Glomerular visceral epithelial cell (primary cell): ENCODE results near the gene KCNC3.
"Not testable (repeated sequence)": the region's sequence is repeated elsewhere in the genome, so short reads cannot be mapped to it uniquely, and the experiment has no call there.

ENCODE experiments used
- DNase-seq: peaks from one replicate; pipeline ENCODE4 v3.0.0-alpha.2; 2016; ENCODE audit errors: extremely low spot score

The KCNC3 gene

DNA sequence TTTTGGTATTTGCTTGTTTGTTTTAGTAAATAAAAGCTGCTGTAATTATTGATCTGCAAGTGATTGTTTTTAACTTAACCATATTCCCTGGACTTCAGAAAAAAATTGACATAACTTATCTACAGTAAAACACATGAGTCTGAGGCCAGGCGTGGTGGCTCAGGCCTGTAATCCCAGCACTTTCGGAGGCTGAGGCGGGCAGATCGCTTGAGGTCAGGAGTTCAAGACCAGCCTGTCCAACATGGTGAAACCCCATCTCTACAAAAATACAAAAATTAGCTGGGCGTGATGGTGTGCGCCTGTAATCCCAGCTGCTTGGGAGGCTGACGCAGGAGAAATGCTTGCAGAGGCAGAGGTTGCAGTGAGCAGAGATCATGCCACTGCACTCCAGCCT, 24.3 kb upstream of the KCNC3 start:
- not testable (repeated sequence) for DNase-seq

DNA sequence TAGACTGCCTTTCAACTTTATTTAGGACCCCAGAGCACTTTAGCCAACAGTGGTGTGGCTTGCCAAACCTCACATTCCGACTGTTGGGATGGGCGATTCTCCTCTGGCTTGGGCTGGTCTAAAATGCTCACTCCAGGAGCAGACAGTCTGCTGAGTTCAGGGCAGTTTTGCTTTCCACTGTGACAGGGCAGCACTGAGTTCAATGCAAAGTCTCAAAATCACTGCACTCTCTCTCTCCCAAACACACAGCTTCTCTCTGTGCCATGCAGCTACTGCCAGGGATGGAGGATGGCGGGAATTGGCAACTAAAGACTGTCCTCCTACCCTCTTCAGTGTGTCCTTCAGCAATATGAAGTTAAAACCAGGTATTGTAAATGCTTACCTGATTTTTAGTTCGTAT, 23.1 kb upstream of the KCNC3 start:
- DNase-seq: no peak

DNA sequence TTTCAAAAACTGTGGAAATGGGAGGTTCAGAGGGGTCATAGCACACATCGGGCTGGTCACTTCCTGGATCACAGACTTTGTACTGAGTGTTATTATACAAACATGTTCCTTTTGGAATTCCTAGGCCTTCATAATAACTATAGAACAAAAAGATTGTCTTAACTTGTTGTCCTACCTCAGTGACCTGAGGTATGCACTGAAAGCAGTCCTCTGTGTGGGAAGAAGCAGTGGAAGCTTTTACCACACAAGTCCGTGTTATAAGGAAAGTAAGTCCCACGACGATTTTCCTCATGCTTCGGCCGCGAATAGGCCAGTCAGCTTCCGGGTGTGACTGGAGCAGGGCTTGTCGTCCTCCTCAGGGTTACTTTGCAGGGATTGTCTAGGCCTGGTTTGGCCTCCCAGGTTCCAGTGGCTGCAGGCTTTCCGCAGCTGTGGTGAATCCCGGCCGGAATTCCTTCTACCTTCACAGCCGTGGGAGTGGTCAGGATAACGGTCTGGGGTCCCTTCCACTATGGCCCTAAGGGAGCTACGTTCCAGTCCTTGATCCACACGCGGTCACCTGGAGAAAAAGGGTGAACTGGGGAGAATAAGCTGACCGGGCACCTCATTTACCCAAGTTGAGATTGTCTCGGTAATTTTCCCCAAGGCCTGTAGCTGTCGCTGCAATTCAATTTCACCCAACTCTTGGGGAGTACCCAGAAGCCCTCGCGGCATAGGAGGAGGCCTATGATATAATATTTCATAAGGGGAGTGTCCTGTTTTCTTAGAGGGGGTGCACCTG, 20.3 kb upstream of the KCNC3 start:
- DNase-seq: no peak

DNA sequence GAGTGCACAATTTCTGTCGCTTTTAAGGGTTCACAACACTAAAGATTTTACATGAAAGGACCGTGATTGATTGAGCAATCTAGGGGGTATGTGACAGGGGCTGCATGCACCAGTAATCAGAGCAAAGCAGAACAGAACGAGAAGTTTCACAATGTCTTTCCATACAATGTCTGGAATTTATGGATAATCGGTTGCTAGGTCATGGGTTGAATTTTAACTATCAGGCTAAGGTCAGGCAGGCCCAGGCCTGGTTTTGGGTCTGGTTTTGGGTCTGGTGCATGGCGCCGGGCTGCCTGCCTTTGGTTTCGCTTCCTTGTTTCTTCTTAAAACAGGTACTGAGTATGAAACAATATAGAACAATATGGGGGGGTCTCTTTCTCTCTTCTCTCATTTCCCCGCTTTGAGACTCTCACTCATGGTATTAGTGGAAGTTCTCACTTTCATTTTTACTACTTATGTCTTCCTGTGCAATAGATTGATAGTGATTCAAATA, 18.0 kb upstream of the KCNC3 start:
- DNase-seq: peak; percentile 21

DNA sequence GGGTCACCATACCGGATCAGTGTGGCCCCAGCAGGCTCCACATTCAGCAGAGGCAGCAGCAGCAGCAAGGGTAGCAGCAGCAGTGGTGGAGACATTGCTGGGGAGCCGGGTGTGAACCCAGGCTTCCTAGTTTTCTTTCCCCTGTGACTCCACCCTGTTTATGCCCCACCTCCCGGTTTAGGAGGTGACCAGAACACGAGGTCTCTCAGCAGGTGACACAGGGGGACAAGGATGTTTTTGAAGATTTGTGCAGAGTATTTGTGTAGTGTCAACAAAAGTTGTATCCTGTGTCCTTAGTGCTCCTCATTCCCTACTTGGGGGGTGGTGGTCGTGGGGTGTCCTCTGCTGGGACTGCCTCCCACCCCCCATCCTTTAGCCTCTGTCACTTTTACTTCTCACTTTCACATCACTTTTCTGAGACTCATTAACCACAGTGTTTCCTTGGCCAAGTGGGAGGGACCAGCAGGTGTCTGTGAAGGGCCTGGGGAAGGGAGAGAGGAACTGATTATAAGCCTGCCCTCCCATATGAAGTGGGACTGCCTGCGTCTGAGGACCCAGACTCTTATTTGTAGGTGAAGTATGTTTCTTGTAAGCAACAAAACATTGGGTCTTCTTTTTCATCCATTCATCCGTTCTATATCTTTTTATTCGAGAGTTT, 15.6 kb upstream of the KCNC3 start:
- DNase-seq: no peak

DNA sequence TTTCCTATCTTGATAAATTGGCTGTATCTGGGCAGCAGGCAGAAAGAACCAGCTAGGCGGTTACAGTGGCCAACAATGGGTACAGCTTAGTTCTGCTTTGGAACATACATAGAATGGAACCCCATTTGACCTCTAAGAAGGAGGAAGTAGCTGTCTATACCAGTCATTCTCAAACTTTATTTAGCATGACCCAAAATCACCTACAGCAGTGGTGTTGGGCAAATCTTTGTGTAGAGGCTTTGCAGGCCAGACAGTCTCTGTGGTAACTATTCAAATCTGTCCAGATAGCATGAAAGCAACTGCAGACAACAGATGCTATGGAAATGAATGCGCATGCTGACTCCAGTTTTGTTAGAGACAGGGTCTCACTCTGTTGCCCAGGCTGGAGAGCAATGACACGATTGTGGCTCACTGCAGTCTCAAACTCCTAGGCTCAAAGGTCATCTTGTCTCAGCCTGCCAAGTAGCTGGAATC, 12.0 kb upstream of the KCNC3 start:
- DNase-seq: no peak

DNA sequence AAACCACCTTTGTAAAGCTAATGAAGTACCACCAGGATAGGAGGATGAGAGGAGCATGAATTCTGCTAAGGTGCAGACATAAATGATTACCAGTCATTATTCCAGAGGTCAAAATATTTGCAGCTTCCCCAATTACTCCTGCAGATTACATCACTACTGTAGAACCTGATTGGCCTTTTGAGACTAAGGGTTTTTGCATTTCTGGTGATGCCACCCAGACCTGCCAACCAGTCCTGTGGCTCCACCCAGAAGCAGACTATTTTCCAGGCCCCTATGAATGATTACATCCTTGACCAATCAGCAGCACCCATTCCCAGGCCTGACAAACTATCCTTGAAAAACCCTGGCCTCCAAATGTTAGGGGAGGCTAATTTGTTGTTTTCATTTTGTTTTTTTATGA, 11.2 kb upstream of the KCNC3 start:
- no peak for DNase-seq

DNA sequence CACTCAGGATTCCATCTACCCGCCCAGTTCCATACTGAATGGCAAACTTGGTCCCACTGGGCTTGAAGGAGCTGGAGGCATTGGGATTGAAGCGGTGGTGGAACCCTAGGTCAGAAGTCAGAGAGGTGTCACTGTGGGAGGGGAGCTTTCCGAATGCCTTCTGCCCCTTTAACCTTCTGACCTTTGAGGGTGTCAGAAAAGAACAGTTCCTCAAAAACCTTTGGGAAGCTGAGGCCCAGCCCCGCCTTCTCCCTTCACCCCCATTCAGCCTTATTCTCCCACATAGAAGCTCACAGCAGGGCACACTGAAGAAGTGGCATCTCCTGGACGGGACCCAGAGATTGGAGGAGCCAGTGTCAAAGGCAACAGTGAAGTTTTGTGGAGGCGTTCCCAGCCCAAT, 7.9 kb upstream of the KCNC3 start:
- not testable (repeated sequence) for DNase-seq

DNA sequence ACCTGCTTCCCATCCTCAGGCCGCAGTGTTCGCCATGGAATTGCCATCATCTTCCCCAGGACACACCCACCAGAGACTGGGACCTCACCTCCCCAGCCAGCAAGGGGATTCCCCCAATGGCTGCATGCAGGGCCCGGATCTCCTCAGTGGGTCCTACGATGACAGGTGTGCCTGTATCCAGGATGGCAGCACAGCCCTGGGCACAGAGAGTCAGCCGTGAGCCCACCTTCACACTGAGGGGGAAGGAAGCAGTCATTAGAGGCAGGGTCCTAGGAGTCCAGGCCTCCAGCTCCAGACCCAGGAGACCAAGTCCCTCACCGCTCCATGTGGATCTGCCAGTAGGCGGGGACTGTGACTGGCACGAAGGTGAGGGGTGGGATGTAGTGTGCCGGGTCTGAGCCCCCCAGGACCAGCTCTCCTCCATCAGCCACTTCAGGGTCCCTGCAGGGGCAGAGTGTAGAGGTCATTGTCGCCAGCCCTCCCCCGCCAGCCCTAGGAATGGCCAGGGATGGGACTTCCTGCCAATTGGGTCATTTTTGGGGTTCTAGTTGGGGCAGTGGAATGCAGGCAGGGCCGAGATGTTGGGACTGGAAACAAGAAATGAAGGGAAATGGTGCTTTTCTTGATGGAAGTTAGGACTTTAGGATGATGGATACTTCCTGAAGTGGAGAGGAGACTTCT, 5.7 kb upstream of the KCNC3 start:
- DNase-seq: no peak

DNA sequence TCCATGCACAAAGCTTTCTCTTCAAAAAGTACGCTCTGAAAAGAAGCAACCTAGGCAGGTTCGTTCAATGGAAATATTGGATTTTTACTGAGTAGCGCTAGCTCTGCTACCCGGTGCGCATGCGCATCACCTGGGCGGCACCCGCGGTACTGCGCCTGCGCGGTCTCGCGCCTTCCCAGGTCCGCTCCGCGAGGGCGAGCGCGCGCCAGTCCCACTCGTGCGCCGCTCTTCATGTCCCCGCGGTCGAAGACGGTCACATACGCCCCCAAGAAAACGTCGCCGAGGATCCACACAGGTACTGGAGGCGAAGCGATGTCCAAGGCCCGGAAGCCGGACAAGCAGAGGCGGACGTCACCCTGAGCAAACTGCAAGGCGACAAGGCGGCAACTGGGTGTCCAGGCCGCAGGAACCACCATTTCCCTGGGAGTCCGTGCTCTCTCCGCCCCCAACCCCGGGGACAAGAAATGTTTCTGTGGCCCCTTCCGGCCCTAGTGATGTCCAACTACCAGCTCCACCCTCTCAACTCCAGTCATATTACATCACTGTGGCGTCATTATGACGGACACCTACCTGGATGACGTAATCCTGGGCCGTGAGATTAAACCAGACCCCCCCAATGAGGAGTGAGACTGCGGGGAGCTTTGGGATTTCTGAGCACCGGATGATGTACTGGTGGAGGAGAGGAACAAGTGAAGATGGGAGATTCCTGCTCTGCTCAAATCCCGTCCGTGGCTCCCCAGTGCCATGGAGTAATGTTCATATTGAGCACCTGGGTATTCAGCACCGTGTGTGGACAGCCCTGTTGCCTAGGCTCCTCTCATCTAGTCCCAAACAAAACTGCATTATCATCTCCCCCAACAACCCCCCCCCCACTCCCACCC, 4.8 kb upstream of the KCNC3 start:
- peak; percentile 60 for DNase-seq

DNA sequence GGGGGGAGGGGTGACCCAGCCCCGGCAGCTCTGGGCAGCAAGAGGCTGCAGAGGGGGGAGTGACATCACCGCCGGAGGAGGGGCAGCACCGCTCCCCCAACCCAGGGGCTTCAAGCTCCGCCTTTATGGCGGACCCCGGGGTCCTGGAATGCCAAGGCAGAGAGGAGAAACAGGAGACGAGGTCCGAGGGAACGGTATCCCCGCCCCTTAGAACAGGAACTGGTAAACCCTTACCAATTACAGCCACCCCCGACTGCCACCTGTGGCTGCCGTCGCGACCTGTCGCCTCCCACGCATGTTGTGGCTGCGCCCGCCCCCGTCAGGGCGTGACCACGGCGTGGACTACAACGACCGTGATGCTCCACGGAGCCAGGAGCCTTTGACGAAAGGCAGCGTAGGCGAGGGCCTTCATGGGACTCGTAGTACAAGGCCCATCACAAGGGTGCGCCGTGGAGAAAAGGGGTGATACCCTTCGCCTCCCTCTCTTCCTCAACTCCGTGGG, 4.1 kb upstream of the KCNC3 start:
- DNase-seq: peak; percentile 42

DNA sequence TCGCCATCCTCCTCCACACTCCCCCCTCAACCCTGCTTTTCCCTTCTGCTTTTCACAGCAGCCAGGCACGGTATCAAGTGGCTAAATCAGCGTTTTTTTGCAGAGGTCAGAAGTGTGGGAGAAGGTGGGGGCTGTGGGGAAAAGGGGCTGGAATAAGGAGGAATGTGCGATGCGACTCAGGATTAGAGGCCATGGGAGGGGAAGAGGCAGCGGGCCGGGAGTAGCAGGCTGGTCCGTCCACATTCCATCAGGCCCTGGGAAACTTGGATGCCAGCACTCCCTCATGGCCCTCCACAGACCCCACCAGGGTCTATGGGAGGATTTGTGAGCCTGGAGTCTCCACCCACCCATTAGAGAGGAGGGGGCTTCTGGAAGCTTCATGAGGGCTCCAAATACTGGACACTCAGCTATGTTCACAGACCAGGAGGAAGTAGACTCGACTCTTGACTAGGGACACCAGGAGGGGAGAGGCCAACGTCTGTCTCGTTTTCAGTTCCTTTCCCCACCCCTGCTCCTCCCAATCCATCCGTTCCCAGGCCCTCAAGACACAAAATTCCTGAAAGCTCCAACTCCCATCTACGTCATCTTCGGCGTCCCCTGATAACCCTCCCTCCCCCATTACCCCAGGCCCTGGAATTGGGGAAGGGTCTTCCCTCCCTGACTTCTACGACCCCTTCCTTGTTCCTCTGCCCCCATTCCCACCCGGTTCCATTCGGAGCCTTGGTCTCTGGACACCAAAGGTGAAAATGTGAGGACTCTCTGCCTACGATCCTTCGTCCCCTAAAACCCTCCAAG, 3.3 kb upstream of the KCNC3 start:
- DNase-seq: no peak

DNA sequence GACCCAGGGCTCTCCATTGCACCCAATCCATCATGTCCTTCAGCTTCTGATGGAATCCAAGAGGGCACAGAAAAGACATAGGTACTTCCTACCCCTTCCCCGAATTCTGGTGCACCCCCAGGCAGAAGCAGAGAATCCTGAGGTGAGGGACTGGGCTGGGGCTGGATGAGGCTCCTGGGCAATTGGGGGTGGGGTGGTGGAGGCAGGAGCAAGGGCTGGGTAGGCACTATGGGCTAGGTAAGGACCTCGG, 2.7 kb upstream of the KCNC3 start:
- DNase-seq: no peak

DNA sequence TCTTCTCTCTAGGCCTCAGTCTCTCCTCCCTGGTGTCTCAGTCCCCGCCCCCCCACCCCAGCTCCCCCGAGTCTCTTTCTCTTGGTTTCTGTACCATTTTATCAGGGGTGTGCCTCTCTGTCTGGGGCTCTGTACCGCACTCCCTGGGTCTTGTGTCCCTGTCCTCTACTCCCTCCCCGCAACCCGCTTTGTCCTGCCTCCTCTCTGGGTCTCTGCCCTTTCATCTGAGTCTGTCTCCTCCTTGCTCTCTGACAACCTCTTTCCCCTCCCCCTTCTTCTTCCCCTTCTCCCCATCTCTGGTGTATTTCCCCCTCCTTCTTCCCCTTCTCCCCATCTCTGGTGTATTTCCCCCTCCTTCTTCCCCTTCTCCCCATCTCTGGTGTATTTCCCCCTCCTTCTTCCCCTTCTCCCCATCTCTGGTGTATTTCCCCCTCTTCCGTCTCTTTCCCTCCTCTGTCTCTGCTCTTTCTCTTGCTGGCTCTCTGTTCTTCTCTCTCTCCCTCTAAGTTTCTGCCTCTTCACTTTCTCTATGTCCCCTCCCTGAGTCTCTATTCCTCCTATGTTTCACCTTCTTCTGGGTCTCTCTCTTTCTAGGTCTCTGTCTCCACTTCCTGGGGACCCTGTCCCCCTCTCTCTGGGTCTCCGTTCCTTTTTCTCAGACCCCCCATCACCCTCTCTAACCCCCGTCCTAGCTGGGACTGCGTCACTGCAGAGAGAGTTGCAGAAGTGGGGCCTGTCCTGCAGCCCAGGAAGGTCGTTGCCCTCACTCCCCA, 2.2 kb upstream of the KCNC3 start:
- DNase-seq: no peak

DNA sequence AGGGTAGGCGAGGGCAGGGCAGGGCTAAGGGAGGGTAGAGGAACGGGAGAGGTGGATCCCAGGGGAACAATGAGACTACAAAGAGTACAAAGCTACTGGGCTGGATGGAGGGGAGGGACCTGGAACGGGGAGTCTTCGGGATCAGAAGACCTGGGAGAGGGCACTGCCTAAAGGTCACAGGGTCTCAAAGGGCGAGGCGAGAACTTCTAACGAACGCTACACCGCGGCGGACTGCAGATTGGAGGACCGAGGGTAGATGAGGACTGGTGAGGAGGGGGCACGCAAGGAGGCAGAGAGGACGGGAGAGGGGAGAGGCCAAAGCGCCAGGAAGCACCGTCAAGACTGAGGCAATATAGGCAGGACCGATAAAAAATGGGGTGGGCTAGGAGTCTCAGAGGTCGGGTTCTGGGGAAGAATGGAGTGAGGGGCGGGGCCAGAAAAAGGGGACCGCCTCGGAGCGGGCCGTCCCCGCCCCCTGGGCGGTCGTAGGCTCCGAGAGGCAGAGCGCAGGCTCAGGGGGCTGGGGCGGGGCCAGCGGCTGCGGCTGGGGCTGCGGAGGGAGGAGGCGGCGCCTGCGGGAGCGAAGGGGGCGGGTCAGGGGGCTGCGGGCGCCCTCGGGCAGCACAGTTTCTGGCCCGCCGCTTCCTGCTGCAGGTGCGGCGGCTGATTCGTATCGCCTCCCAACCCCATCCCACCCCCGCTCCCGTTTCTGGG, 1.3 kb upstream of the KCNC3 start:
- DNase-seq: peak; percentile 63

DNA sequence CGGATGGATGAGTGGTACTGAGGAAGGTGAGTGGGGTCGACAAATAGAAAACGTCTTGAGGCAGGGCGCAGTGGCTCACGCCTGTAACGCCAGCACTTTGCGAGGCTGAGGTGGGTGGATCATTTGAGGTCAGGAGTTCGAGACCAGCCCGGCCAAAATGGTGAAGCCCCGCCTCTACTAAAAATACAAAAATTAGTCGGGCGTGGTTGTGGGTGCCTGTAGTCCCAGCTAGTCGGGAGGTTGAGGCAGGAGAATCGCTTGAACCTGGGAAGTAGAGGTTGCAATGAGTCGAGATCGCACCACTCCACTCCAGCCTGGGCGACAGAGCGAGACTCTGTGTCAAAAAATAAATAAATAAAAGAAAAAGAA, 733 bp upstream of the KCNC3 start:
- DNase-seq: not testable (repeated sequence)

DNA sequence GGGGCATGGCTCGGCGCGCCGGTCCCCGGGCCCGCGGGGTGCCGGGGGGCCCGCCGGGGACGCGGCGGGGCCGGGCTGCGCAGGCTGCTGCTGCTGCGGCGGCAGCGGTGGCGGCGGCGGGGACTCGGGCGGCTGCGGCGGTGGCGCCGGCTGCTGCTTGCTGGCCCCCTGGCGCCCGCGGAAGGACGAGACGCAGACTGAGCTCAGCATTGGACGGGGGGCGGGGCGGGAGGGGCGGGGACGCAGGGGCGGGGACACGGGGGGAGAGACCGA, 368 bp downstream of the KCNC3 start:
- no peak for DNase-seq

DNA sequence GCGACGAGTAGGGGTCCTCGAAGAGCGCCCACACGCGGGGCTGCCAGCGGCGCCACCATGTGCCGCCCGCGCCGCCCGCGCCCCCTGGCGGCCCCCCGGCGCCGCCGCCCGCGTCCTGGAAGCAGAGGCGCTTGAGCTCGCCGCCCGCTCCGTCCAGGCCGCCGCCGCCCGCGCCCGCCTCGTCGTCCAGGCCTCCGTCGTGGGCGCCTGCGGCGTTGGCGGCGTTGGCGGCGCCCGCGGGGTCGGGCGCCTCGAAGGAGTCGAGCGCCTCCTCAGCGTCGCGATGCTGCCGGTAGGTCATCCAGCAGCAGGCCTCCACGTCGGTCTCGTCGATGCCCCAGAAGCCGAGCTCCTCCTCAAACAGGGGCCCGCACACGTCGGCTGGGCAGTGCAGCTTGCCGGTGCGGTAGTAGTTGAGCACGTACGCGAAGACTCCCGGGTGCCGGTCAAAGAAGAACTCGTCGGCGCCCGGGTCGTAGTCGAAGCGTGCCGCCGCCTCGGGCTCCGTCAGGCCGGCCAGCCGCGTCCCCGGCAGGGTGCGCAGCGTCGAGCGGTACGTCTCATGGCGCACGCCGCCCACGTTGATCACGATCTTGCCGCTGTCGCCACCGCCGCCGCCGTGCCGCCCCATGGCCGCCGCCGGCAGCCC, 829 bp downstream of the KCNC3 start:
- DNase-seq: peak; percentile 11

DNA sequence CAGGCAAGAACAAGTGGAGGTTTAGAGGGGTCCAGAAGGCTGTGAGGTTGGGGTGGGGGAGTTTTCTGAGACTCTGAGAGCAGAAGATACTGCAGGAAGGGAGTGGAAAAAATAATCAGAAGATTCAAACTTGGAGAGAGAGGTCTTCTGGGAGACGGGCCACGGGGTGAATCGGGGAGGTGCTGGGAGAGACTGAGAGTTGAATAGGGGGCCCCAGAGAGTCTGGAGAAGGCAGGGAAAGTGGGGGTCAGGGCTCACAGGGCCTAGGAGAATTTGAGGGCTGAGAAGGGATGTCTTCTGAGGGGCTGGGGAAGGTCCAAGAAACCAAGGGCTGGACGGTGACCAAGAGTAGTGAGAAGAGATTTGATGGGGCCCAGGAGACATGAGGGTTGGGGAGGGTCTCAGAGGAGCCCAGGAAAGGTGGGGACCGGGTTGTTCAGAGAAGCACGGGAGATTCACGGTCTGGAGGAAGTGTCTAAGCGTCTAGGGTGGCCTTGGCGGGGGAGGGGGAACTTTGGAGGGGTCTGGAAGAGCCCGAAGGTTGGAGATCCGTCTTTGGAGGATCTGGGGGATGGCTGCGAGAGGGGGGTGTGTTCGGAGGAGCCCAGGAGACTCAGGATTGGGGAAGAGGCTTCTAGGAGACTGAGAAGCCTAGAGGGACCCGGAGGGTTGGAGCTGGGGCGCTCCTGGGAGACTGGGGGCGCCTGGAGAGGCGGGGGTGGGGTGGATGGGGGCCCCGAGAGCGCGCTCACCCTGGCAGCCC, 1.5 kb downstream of the KCNC3 start:
- no peak for DNase-seq
